ENCODE measurements around the gene C1QTNF12.
"Not testable (repeated sequence)": the region's sequence is repeated elsewhere in the genome, so short reads cannot be mapped to it uniquely, and the experiment has no call there.

C1QTNF12 gene

DNA sequence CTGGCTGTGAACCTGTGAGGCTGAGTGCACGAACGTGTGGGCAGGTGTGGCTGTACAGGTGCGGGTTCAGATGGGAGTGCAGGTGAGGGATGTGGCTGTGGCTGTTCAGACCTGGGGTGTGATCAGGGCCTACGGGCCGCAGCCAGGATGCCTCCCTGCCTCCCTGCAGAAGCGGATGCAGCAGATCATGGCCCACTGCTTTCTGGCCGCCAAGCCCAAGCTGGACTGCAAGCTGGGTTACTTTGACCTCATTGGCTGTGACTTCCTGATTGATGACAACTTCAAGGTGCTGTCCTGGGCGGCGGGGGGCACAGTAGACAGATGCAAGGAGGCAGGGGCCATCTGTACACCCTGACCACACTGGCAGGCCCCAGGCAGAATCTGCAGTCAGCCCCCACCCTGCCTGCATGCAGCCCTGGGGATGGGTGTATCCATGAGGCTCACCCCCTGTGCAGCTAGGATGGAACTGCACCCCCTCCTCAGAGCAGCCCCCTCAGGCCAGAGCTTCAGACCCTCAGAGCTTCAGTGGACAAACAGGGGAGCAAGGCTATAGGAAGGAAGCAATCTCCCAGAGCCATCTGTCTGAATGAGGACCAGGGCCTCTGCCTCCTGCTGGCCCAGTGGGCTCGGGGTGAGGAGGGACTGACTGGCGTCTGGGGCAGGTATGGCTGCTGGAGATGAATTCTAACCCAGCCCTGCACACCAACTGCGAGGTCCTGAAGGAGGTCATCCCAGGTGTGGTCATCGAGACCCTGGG is 49.9 kb downstream of the C1QTNF12 start:
- no peaks in the 10 kb centered on the region for H3F3A ChIP-seq (ENCODE audit: insufficient read depth)
- no peaks in the 10 kb centered on the region for H3K9me2 ChIP-seq (replicated peaks; ENCODE audit: insufficient read depth, low read length)
- H3K9ac ChIP-seq (ENCODE audit: low read length), result no peak overlapping the region
- H2AFZ ChIP-seq (ENCODE audit: low read depth, low read length, severe bottlenecking), result no peak overlapping the region
- H4K20me1 ChIP-seq (ENCODE audit: low read depth, low read length), result no peaks in the 10 kb centered on the region
- H3K36me3 ChIP-seq (ENCODE audit: low read length), result no peaks in the 10 kb centered on the region
- H3K27ac ChIP-seq (ENCODE audit: low read depth, low read length), result no peak overlapping the region
- no peak overlapping the region for H3K4me3 ChIP-seq (ENCODE audit: insufficient read depth, low read length, poor library complexity, severe bottlenecking)
- H3K4me2 ChIP-seq (ENCODE audit: low read depth, low read length, poor library complexity, severe bottlenecking), result no peak overlapping the region
- H3K79me2 ChIP-seq (ENCODE audit: insufficient read depth, low read length), result no peaks in the 10 kb centered on the region
- no peaks in the 10 kb centered on the region for H3K27me3 ChIP-seq (ENCODE audit: low read length)
- TF ChIP-seq EZH2phosphoT487 (conservative IDR thresholded peaks at IDR 0.05; ENCODE audit: low read length), result no peak
- TF ChIP-seq, protein P1, sequence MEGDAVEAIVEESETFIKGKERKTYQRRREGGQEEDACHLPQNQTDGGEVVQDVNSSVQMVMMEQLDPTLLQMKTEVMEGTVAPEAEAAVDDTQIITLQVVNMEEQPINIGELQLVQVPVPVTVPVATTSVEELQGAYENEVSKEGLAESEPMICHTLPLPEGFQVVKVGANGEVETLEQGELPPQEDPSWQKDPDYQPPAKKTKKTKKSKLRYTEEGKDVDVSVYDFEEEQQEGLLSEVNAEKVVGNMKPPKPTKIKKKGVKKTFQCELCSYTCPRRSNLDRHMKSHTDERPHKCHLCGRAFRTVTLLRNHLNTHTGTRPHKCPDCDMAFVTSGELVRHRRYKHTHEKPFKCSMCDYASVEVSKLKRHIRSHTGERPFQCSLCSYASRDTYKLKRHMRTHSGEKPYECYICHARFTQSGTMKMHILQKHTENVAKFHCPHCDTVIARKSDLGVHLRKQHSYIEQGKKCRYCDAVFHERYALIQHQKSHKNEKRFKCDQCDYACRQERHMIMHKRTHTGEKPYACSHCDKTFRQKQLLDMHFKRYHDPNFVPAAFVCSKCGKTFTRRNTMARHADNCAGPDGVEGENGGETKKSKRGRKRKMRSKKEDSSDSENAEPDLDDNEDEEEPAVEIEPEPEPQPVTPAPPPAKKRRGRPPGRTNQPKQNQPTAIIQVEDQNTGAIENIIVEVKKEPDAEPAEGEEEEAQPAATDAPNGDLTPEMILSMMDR (IDR thresholded peaks at IDR 0.05; ENCODE audit: insufficient read depth, low read length, poor library complexity, severe bottlenecking), result no peak
- no peaks in the 10 kb centered on the region for H3K9me3 ChIP-seq (ENCODE audit: insufficient read depth, low read length)

DNA sequence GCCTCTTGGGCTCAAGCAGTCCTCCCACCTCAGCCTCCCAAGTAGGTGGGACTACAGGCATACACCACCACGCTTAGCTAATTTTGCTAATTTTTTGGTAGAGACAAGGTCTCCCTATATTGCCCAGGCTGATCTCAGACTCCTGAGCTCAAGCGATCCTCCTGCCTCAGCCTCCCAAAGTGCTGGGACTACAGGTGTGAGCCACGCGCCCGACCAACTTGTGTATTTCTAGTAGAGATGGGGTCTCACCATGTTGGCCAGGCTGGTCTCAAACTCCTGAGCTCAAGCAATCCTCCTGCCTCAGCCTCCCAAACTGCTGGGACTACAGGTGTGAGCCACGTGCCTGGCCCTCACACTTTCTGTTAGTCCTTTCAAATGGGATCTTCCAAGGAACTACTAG is 50.8 kb downstream of the C1QTNF12 start:
- H3K36me3 ChIP-seq (ENCODE audit: low read length); H4K20me1 ChIP-seq (ENCODE audit: low read depth, low read length); H3F3A ChIP-seq (ENCODE audit: insufficient read depth); H3K27ac ChIP-seq (ENCODE audit: low read depth, low read length); H3K79me2 ChIP-seq (ENCODE audit: insufficient read depth, low read length); H3K9me2 ChIP-seq (replicated peaks; ENCODE audit: insufficient read depth, low read length); H2AFZ ChIP-seq (ENCODE audit: low read depth, low read length, severe bottlenecking); H3K4me2 ChIP-seq (ENCODE audit: low read depth, low read length, poor library complexity, severe bottlenecking); H3K9ac ChIP-seq (ENCODE audit: low read length); H3K9me3 ChIP-seq (ENCODE audit: insufficient read depth, low read length); H3K4me3 ChIP-seq (ENCODE audit: insufficient read depth, low read length, poor library complexity, severe bottlenecking); H3K27me3 ChIP-seq (ENCODE audit: low read length): not testable (repeated sequence)

DNA sequence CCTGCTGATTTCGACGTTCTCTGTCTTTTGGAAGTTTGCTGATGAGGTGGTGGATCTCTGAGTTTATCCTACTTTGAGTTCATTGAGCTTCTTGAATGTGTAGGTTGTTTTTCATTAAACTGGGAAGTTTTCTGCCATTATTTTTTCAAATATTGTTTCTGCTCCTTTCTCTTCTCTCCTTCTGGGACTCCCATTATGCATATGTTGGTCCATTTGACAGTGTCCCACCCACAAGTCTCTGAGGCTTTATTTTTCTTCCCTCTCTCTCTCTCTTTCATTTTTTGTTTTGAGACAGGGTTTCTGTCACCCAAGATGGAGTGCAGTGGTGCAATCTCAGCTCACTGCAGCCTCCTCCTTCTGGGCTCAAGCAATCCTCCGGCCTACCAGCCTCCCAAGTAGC is 51.8 kb downstream of the C1QTNF12 start:
- TF ChIP-seq EZH2phosphoT487 (conservative IDR thresholded peaks at IDR 0.05; ENCODE audit: low read length), result no peak
- TF ChIP-seq, protein P1 (IDR thresholded peaks at IDR 0.05; ENCODE audit: insufficient read depth, low read length, poor library complexity, severe bottlenecking), result no peak
- no peaks in the 10 kb centered on the region for H3K79me2 ChIP-seq (ENCODE audit: insufficient read depth, low read length)
- H3K9me3 ChIP-seq (ENCODE audit: insufficient read depth, low read length), result no peaks in the 10 kb centered on the region
- H3K9ac ChIP-seq (ENCODE audit: low read length), result no peak overlapping the region
- H3K4me3 ChIP-seq (ENCODE audit: insufficient read depth, low read length, poor library complexity, severe bottlenecking), result no peak overlapping the region
- H3K9me2 ChIP-seq (replicated peaks; ENCODE audit: insufficient read depth, low read length), result no peaks in the 10 kb centered on the region
- H3K36me3 ChIP-seq (ENCODE audit: low read length), result no peaks in the 10 kb centered on the region
- no peak overlapping the region for H3K27ac ChIP-seq (ENCODE audit: low read depth, low read length)
- H3K27me3 ChIP-seq (ENCODE audit: low read length), result no peaks in the 10 kb centered on the region
- no peak overlapping the region for H3K4me2 ChIP-seq (ENCODE audit: low read depth, low read length, poor library complexity, severe bottlenecking)
- no peaks in the 10 kb centered on the region for H3F3A ChIP-seq (ENCODE audit: insufficient read depth)
- H4K20me1 ChIP-seq (ENCODE audit: low read depth, low read length), result no peaks in the 10 kb centered on the region
- H2AFZ ChIP-seq (ENCODE audit: low read depth, low read length, severe bottlenecking), result no peak overlapping the region
